Measurements from ENCODE around the gene NKIRAS1.
A peak's percentile ranks its signal among the peaks of the same experiment; 100 is the strongest.
"Not testable (repeated sequence)": the region's sequence is repeated elsewhere in the genome, so short reads cannot be mapped to it uniquely, and the experiment has no call there.

Gene NKIRAS1

GRCh38 chr3:23940775-23941174 lies 24.0 kb upstream of the NKIRAS1 start:
- DNase-seq (ENCODE audit: low spot score), result no peak

GRCh38 chr3:23938688-23939087 lies 21.9 kb upstream of the NKIRAS1 start:
- DNase-seq (ENCODE audit: low spot score), result no peak

- DNase-seq (ENCODE audit: low spot score), result no peak
Measured at GRCh38 chr3:23937296-23937695, 20.5 kb upstream of the NKIRAS1 start.

GRCh38 chr3:23934253-23934652 lies 17.5 kb upstream of the NKIRAS1 start:
- no peak for DNase-seq (ENCODE audit: low spot score)

GRCh38 chr3:23932571-23932970 lies 15.8 kb upstream of the NKIRAS1 start:
- DNase-seq (ENCODE audit: low spot score), result no peak

GRCh38 chr3:23931597-23931996 lies 14.8 kb upstream of the NKIRAS1 start:
- DNase-seq (ENCODE audit: low spot score), result no peak

GRCh38 chr3:23928524-23928923 lies 11.7 kb upstream of the NKIRAS1 start:
- DNase-seq (ENCODE audit: low spot score), result no peak

- no peak for DNase-seq (ENCODE audit: low spot score)
Measured at GRCh38 chr3:23926736-23927135, 9.9 kb upstream of the NKIRAS1 start.

GRCh38 chr3:23926246-23926645 lies 9.5 kb upstream of the NKIRAS1 start:
- no peak for DNase-seq (ENCODE audit: low spot score)

- no peak for DNase-seq (ENCODE audit: low spot score)
Measured at GRCh38 chr3:23923786-23924185, 7.0 kb upstream of the NKIRAS1 start.

- DNase-seq (ENCODE audit: low spot score), result no peak
Measured at GRCh38 chr3:23921052-23921511, 4.3 kb upstream of the NKIRAS1 start.

- no peak for DNase-seq (ENCODE audit: low spot score)
Measured at GRCh38 chr3:23920151-23920655, 3.4 kb upstream of the NKIRAS1 start.

- no peak for DNase-seq (ENCODE audit: low spot score)
Measured at GRCh38 chr3:23919628-23920027, 2.8 kb upstream of the NKIRAS1 start.

- not testable (repeated sequence) for DNase-seq (ENCODE audit: low spot score)
Measured at GRCh38 chr3:23918331-23918730, 1.5 kb upstream of the NKIRAS1 start.

- DNase-seq (ENCODE audit: low spot score), result peak; percentile 50
Measured at GRCh38 chr3:23917679-23918303, 1.0 kb upstream of the NKIRAS1 start.

- no peak for DNase-seq (ENCODE audit: low spot score)
Measured at GRCh38 chr3:23916152-23916885, 471 bp downstream of the NKIRAS1 start.

GRCh38 chr3:23915537-23916108 lies 1.2 kb downstream of the NKIRAS1 start:
- peak; percentile 22 for DNase-seq (ENCODE audit: low spot score)

GRCh38 chr3:23913873-23914743 lies 2.7 kb downstream of the NKIRAS1 start:
- DNase-seq (ENCODE audit: low spot score), result peak; percentile 32

- no peak for DNase-seq (ENCODE audit: low spot score)
Measured at GRCh38 chr3:23913182-23913581, 3.6 kb downstream of the NKIRAS1 start.

GRCh38 chr3:23912335-23912734 lies 4.5 kb downstream of the NKIRAS1 start:
- not testable (repeated sequence) for DNase-seq (ENCODE audit: low spot score)

GRCh38 chr3:23911397-23911796 lies 5.4 kb downstream of the NKIRAS1 start:
- no peak for DNase-seq (ENCODE audit: low spot score)

- no peak for DNase-seq (ENCODE audit: low spot score)
Measured at GRCh38 chr3:23909341-23909740, 7.4 kb downstream of the NKIRAS1 start.
